CD4-positive, alpha-beta T cell treated with Interleukin-6 for 4 hours (primary cell): ENCODE data around the gene ANKRD36.
A peak's percentile ranks its signal among the peaks of the same experiment; 100 is the strongest.
"Not testable (repeated sequence)": the region's sequence is repeated elsewhere in the genome, so short reads cannot be mapped to it uniquely, and the experiment has no call there.

Experiments used
- DNase-seq: peaks from one replicate; pipeline ENCODE4 v3.0.0-alpha.2; 2020; ENCODE audit warnings: mixed read lengths

The ANKRD36 gene

GRCh38 chr2:97113050-97113881, at the start of gene ANKRD36:
TSS of gene ANKRD36 (plus strand) at chr2:97113153. CDS start at chr2:97113740, 587 bp downstream.
- peak; percentile 87 for DNase-seq

- DNase-seq: not testable (repeated sequence)
Measured at GRCh38 chr2:97066030-97066429, 46.9 kb upstream of the ANKRD36 start.

GRCh38 chr2:97067279-97068004, 45.5 kb upstream of the ANKRD36 start:
- no peak for DNase-seq

GRCh38 chr2:97068074-97068473, 44.9 kb upstream of the ANKRD36 start:
- DNase-seq: no peak

- not testable (repeated sequence) for DNase-seq
Measured at GRCh38 chr2:97068722-97069121, 44.2 kb upstream of the ANKRD36 start.

GRCh38 chr2:97070915-97071314, 42.0 kb upstream of the ANKRD36 start:
- not testable (repeated sequence) for DNase-seq

- not testable (repeated sequence) for DNase-seq
Measured at GRCh38 chr2:97077213-97077612, 35.7 kb upstream of the ANKRD36 start.

- DNase-seq: not testable (repeated sequence)
Measured at GRCh38 chr2:97080855-97081254, 32.1 kb upstream of the ANKRD36 start.

GRCh38 chr2:97082206-97082605, 30.7 kb upstream of the ANKRD36 start:
- DNase-seq: not testable (repeated sequence)

- DNase-seq: not testable (repeated sequence)
Measured at GRCh38 chr2:97083516-97083915, 29.4 kb upstream of the ANKRD36 start.

GRCh38 chr2:97085093-97085492, 27.9 kb upstream of the ANKRD36 start:
- DNase-seq: not testable (repeated sequence)

- DNase-seq: not testable (repeated sequence)
Measured at GRCh38 chr2:97088706-97089105, 24.2 kb upstream of the ANKRD36 start.

- DNase-seq: not testable (repeated sequence)
Measured at GRCh38 chr2:97092946-97093345, 20.0 kb upstream of the ANKRD36 start.

- DNase-seq: not testable (repeated sequence)
Measured at GRCh38 chr2:97093983-97094771, 18.8 kb upstream of the ANKRD36 start.

- DNase-seq: peak; percentile 92
Measured at GRCh38 chr2:97094772-97095611, 18.0 kb upstream of the ANKRD36 start, which contains the start of gene FAHD2B. TSS of gene FAHD2B (minus strand) at chr2:97094882. CDS start at chr2:97091706, 3,176 bp downstream.

- DNase-seq: no peak
Measured at GRCh38 chr2:97095661-97096060, 17.3 kb upstream of the ANKRD36 start.

GRCh38 chr2:97098786-97099372, 14.1 kb upstream of the ANKRD36 start:
- DNase-seq: not testable (repeated sequence)

- DNase-seq: not testable (repeated sequence)
Measured at GRCh38 chr2:97106878-97107277, 6.1 kb upstream of the ANKRD36 start.

GRCh38 chr2:97111246-97111645, 1.7 kb upstream of the ANKRD36 start:
- not testable (repeated sequence) for DNase-seq

GRCh38 chr2:97112320-97113049, 468 bp upstream of the ANKRD36 start:
- DNase-seq: peak; percentile 26

GRCh38 chr2:97113882-97114255, 916 bp downstream of the ANKRD36 start:
- peak; percentile 3 for DNase-seq
